ENCODE data around the gene RPGRIP1L.

DNA sequence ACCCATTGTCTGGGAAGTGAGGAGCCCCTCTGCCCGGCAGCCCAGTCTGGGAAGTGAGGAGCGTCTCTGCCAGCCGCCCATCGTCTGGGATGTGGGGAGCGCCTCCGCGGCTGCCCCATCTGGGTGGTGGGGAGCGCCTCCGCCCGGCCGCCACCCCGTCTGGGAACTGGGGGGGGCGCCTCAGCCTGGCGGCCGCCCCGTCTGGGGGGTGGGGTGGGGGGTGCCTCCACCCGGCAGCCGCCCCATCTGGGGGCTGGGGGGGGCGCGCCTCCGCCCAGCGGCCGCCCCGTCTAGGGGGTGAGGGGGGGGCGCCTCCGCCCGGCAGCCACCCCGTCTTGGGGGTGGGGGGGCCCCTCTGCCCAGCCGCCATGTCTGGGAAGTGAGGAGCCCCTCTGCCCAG is 78.4 kb downstream of the RPGRIP1L start:
- no peak for TF ChIP-seq SIX5 (IDR thresholded peaks at IDR 0.05; ENCODE audit: borderline replicate concordance in 1 of 2, insufficient read depth in 1 of 2, low read depth in 1 of 2, low read length in 2 of 2)
- no peak for TF ChIP-seq POLR2A (conservative IDR thresholded peaks at IDR 0.05)
- TF ChIP-seq ZNF57 (CRISPR knock-in tag; IDR thresholded peaks at IDR 0.05) = no peak
- TF ChIP-seq CTCF (IDR thresholded peaks at IDR 0.05 in 2 of 3, conservative IDR thresholded peaks at IDR 0.05 in 1 of 3; ENCODE audit: insufficient read depth in 2 of 3, low read depth in 1 of 3, low read length in 3 of 3) = no peak
- TF ChIP-seq, protein P1, sequence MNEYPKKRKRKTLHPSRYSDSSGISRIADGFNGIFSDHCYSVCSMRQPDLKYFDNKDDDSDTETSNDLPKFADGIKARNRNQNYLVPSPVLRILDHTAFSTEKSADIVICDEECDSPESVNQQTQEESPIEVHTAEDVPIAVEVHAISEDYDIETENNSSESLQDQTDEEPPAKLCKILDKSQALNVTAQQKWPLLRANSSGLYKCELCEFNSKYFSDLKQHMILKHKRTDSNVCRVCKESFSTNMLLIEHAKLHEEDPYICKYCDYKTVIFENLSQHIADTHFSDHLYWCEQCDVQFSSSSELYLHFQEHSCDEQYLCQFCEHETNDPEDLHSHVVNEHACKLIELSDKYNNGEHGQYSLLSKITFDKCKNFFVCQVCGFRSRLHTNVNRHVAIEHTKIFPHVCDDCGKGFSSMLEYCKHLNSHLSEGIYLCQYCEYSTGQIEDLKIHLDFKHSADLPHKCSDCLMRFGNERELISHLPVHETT (CRISPR knock-in tag; conservative IDR thresholded peaks at IDR 0.05 in 1 of 2, IDR thresholded peaks at IDR 0.05 in 1 of 2) = no peak
- no peak for TF ChIP-seq TBP (optimal IDR thresholded peaks at IDR 0.05; ENCODE audit: low read depth, low read length)
- no peak for TF ChIP-seq KAT8 (IDR thresholded peaks at IDR 0.05; ENCODE audit: low read depth)
- TF ChIP-seq EZH2 (IDR thresholded peaks at IDR 0.05; ENCODE audit: borderline replicate concordance, low read depth, low read length) = no peak
- TF ChIP-seq CXXC5 (CRISPR knock-in tag; IDR thresholded peaks at IDR 0.05) = no peak
